ENCODE measurements around the gene EPHB1.

The EPHB1 gene

GRCh38 chr3:135149707-135150681, 354.9 kb downstream of the EPHB1 start:
- DNase-seq: no peak
- H3K4me3 Mint-ChIP-seq: no peak overlapping the region
- H3K27me3 Mint-ChIP-seq: peaks cover 3% of the 10 kb centered on the region
- H3K4me1 Mint-ChIP-seq: no peaks in the 10 kb centered on the region
- H3K27ac Mint-ChIP-seq: no peak overlapping the region
- no peak for ATAC-seq
- H3K9me3 Mint-ChIP-seq: no peaks in the 10 kb centered on the region
- no peaks in the 10 kb centered on the region for H3K36me3 Mint-ChIP-seq (ENCODE audit: low read depth)

- Mint-ChIP-seq H3K27me3 (peaks cover 3% of the 10 kb centered on the region), H3K4me1 (no peaks in the 10 kb centered on the region), H3K9me3 (no peaks in the 10 kb centered on the region), H3K36me3 (ENCODE audit: low read depth) (no peaks in the 10 kb centered on the region), H3K27ac (no peak overlapping the region), H3K4me3 (no peak overlapping the region)
- ATAC-seq (no peak), DNase-seq (no peak)
Observed at GRCh38 chr3:135154186-135154585, 359.1 kb downstream of the EPHB1 start.

GRCh38 chr3:135155228-135155627, 360.2 kb downstream of the EPHB1 start:
- no peaks in the 10 kb centered on the region for H3K9me3 Mint-ChIP-seq
- no peak overlapping the region for H3K27ac Mint-ChIP-seq
- DNase-seq: no peak
- H3K4me3 Mint-ChIP-seq: no peak overlapping the region
- no peaks in the 10 kb centered on the region for H3K36me3 Mint-ChIP-seq (ENCODE audit: low read depth)
- H3K27me3 Mint-ChIP-seq: peaks cover 3% of the 10 kb centered on the region
- no peaks in the 10 kb centered on the region for H3K4me1 Mint-ChIP-seq
- no peak for ATAC-seq

GRCh38 chr3:135155791-135156190, 360.7 kb downstream of the EPHB1 start:
- Mint-ChIP-seq H3K4me1 (no peaks in the 10 kb centered on the region), H3K4me3 (no peak overlapping the region), H3K36me3 (ENCODE audit: low read depth) (no peaks in the 10 kb centered on the region), H3K9me3 (no peaks in the 10 kb centered on the region), H3K27me3 (peaks cover 3% of the 10 kb centered on the region), H3K27ac (no peak overlapping the region)
- ATAC-seq (no peak), DNase-seq (no peak)

GRCh38 chr3:135157045-135157740, 362.1 kb downstream of the EPHB1 start:
- H3K36me3 Mint-ChIP-seq (ENCODE audit: low read depth): no peaks in the 10 kb centered on the region
- H3K9me3 Mint-ChIP-seq: no peaks in the 10 kb centered on the region
- H3K4me3 Mint-ChIP-seq: no peak overlapping the region
- peaks cover 2% of the 10 kb centered on the region for H3K27me3 Mint-ChIP-seq
- no peaks in the 10 kb centered on the region for H3K4me1 Mint-ChIP-seq
- DNase-seq: no peak
- no peak overlapping the region for H3K27ac Mint-ChIP-seq
- no peak for ATAC-seq

- no peak for ATAC-seq
Observed at GRCh38 chr3:135158520-135158919, 363.5 kb downstream of the EPHB1 start.

GRCh38 chr3:135159681-135160247, 364.7 kb downstream of the EPHB1 start:
- H3K9me3 Mint-ChIP-seq: no peaks in the 10 kb centered on the region
- no peak overlapping the region for H3K27ac Mint-ChIP-seq
- no peaks in the 10 kb centered on the region for H3K4me1 Mint-ChIP-seq
- no peak for DNase-seq
- H3K4me3 Mint-ChIP-seq: no peak overlapping the region
- H3K36me3 Mint-ChIP-seq (ENCODE audit: low read depth): no peaks in the 10 kb centered on the region
- H3K27me3 Mint-ChIP-seq: no peaks in the 10 kb centered on the region
- no peak for ATAC-seq

More at GRCh38 chr3:135158520-135158919, 363.5 kb downstream of the EPHB1 start:
- Mint-ChIP-seq H3K27me3 (no peaks in the 10 kb centered on the region), H3K36me3 (ENCODE audit: low read depth) (no peaks in the 10 kb centered on the region), H3K27ac (no peak overlapping the region), H3K4me3 (no peak overlapping the region), H3K9me3 (no peaks in the 10 kb centered on the region), H3K4me1 (no peaks in the 10 kb centered on the region)
- DNase-seq: no peak

- H3K9me3 Mint-ChIP-seq: no peaks in the 10 kb centered on the region
- DNase-seq (no peak), ATAC-seq (no peak)
- no peak overlapping the region for H3K27ac Mint-ChIP-seq
- H3K4me1 Mint-ChIP-seq: no peaks in the 10 kb centered on the region
- no peak overlapping the region for H3K4me3 Mint-ChIP-seq
- H3K27me3 Mint-ChIP-seq: no peaks in the 10 kb centered on the region
- no peaks in the 10 kb centered on the region for H3K36me3 Mint-ChIP-seq (ENCODE audit: low read depth)
Observed at GRCh38 chr3:135161425-135161824, 366.4 kb downstream of the EPHB1 start.

- no peaks in the 10 kb centered on the region for H3K9me3 Mint-ChIP-seq
- H3K27ac Mint-ChIP-seq: no peak overlapping the region
- no peak for ATAC-seq
- no peak for DNase-seq
- H3K36me3 Mint-ChIP-seq (ENCODE audit: low read depth): no peaks in the 10 kb centered on the region
- peaks cover 3% of the 10 kb centered on the region for H3K27me3 Mint-ChIP-seq
- no peak overlapping the region for H3K4me3 Mint-ChIP-seq
- H3K4me1 Mint-ChIP-seq: no peaks in the 10 kb centered on the region
Observed at GRCh38 chr3:135163701-135164100, 368.6 kb downstream of the EPHB1 start.

GRCh38 chr3:135165260-135165659, 370.2 kb downstream of the EPHB1 start:
- no peaks in the 10 kb centered on the region for H3K9me3 Mint-ChIP-seq
- peaks cover 3% of the 10 kb centered on the region for H3K27me3 Mint-ChIP-seq
- no peak overlapping the region for H3K4me3 Mint-ChIP-seq
- DNase-seq (no peak), ATAC-seq (no peak)
- no peaks in the 10 kb centered on the region for H3K4me1 Mint-ChIP-seq
- no peaks in the 10 kb centered on the region for H3K36me3 Mint-ChIP-seq (ENCODE audit: low read depth)
- no peak overlapping the region for H3K27ac Mint-ChIP-seq

- Mint-ChIP-seq H3K36me3 (ENCODE audit: low read depth) (no peaks in the 10 kb centered on the region), H3K4me1 (no peaks in the 10 kb centered on the region), H3K9me3 (no peaks in the 10 kb centered on the region), H3K27ac (no peak overlapping the region), H3K27me3 (peaks cover 3% of the 10 kb centered on the region), H3K4me3 (no peak overlapping the region)
- DNase-seq (no peak), ATAC-seq (no peak)
Observed at GRCh38 chr3:135166266-135166825, 371.3 kb downstream of the EPHB1 start.

- Mint-ChIP-seq H3K4me3 (no peak overlapping the region), H3K27ac (no peak overlapping the region), H3K27me3 (peaks cover 3% of the 10 kb centered on the region), H3K36me3 (ENCODE audit: low read depth) (no peaks in the 10 kb centered on the region), H3K9me3 (no peaks in the 10 kb centered on the region), H3K4me1 (no peaks in the 10 kb centered on the region)
- DNase-seq (no peak), ATAC-seq (no peak)
Observed at GRCh38 chr3:135168822-135169221, 373.8 kb downstream of the EPHB1 start.

- Mint-ChIP-seq H3K4me1 (no peaks in the 10 kb centered on the region), H3K4me3 (no peak overlapping the region), H3K27ac (no peak overlapping the region), H3K36me3 (ENCODE audit: low read depth) (no peaks in the 10 kb centered on the region), H3K9me3 (no peaks in the 10 kb centered on the region), H3K27me3 (peaks cover 3% of the 10 kb centered on the region)
- ATAC-seq (no peak), DNase-seq (no peak)
Observed at GRCh38 chr3:135169651-135170050, 374.6 kb downstream of the EPHB1 start.

GRCh38 chr3:135170732-135171131, 375.7 kb downstream of the EPHB1 start:
- H3K4me1 Mint-ChIP-seq: no peaks in the 10 kb centered on the region
- H3K36me3 Mint-ChIP-seq (ENCODE audit: low read depth): no peaks in the 10 kb centered on the region
- H3K27ac Mint-ChIP-seq: no peak overlapping the region
- peaks cover 3% of the 10 kb centered on the region for H3K27me3 Mint-ChIP-seq
- H3K4me3 Mint-ChIP-seq: no peak overlapping the region
- no peak for ATAC-seq
- H3K9me3 Mint-ChIP-seq: no peaks in the 10 kb centered on the region
- no peak for DNase-seq

Data from activated naive CD8-positive, alpha-beta T cell treated with anti-CD3 and anti-CD28 coated beads, Interleukin-2, amount 50 U/mL, for 24 hours (primary cell).